Trophoblast cell (in vitro differentiated cells and primary cell): Measurements from ENCODE around the gene CHMP1B.

Experiments used
- DNase-seq, 2 donors: peaks; one replicate each; pipeline ENCODE4 v3.0.0-alpha.2; 2016
- H2AFZ ChIP-seq: 2 replicates; pipeline ENCODE4 v1.6.1; 2013; ENCODE audit warnings: low read length, moderate library complexity, mild to moderate bottlenecking; ENCODE audit not compliant: insufficient read depth, poor library complexity
- H2AK5ac ChIP-seq: 2 replicates; pipeline ENCODE4 v1.6.1; 2013; ENCODE audit warnings: mild to moderate bottlenecking, low read length
- H2BK120ac ChIP-seq: 2 replicates; pipeline ENCODE4 v1.6.1; 2013; ENCODE audit warnings: low read length, mild to moderate bottlenecking, moderate library complexity; ENCODE audit not compliant: insufficient read depth, poor library complexity
- H2BK12ac ChIP-seq: 2 replicates; pipeline ENCODE4 v1.6.1; 2013; ENCODE audit warnings: mild to moderate bottlenecking, low read length, moderate library complexity
- H2BK5ac ChIP-seq: 2 replicates; pipeline ENCODE4 v1.6.1; 2013; ENCODE audit warnings: low read length, low read depth, moderate library complexity, mild to moderate bottlenecking; ENCODE audit not compliant: poor library complexity
- H3K14ac ChIP-seq: 2 replicates; pipeline ENCODE4 v1.6.1; 2013; ENCODE audit warnings: mild to moderate bottlenecking, low read length
- H3K18ac ChIP-seq: 2 replicates; pipeline ENCODE4 v1.6.1; 2013; ENCODE audit warnings: mild to moderate bottlenecking, low read length
- H3K23ac ChIP-seq: 2 replicates; pipeline ENCODE4 v1.6.1; 2013; ENCODE audit warnings: low read length
- H3K27ac ChIP-seq: 2 replicates; pipeline ENCODE4 v1.5.1; 2013; ENCODE audit warnings: low read depth, mild to moderate bottlenecking, inconsistent platforms, low read length, moderate library complexity
- H3K27me3 ChIP-seq: 2 replicates; pipeline ENCODE4 v1.6.1; 2013; ENCODE audit warnings: inconsistent platforms, mild to moderate bottlenecking, low read length, moderate library complexity; ENCODE audit not compliant: insufficient read depth
- H3K36me3 ChIP-seq, 2 experiments: 1 replicate in 1 of 2; 2 replicates in 1 of 2; pipeline ENCODE4 v1.6.1; 2013; ENCODE audit warnings: low read length in 2 of 2, mild to moderate bottlenecking in 2 of 2, moderate library complexity in 1 of 2; ENCODE audit not compliant: insufficient read depth in 2 of 2, control insufficient read depth in 1 of 2
- H3K4ac ChIP-seq: 2 replicates; pipeline ENCODE4 v1.6.1; 2013; ENCODE audit warnings: low read depth, mild to moderate bottlenecking, low read length, moderate library complexity
- H3K4me1 ChIP-seq, 2 experiments: 1 replicate in 1 of 2; 2 replicates in 1 of 2; pipeline ENCODE4 v1.6.1; 2013; ENCODE audit warnings: low read length in 2 of 2, mild to moderate bottlenecking in 2 of 2, moderate library complexity in 1 of 2; ENCODE audit not compliant: insufficient read depth in 2 of 2, control insufficient read depth in 1 of 2
- H3K4me2 ChIP-seq: 2 replicates; pipeline ENCODE4 v1.6.1; 2013; ENCODE audit warnings: inconsistent platforms, mild to moderate bottlenecking, low read length, moderate library complexity
- H3K4me3 ChIP-seq: 2 replicates; pipeline ENCODE4 v1.5.1; 2013; ENCODE audit warnings: mild to moderate bottlenecking, low read depth, low read length, inconsistent platforms
- H3K79me1 ChIP-seq: one replicate; pipeline ENCODE4 v1.6.1; 2013; ENCODE audit warnings: low read length
- H3K79me2 ChIP-seq: 2 replicates; pipeline ENCODE4 v1.6.1; 2013; ENCODE audit warnings: low read length, mild to moderate bottlenecking; ENCODE audit not compliant: control insufficient read depth, insufficient read depth, poor library complexity
- H3K9ac ChIP-seq: 2 replicates; pipeline ENCODE4 v1.6.1; 2013; ENCODE audit warnings: mild to moderate bottlenecking, low read length
- H3K9me3 ChIP-seq: 2 replicates; pipeline ENCODE4 v1.6.1; 2013; ENCODE audit warnings: low read depth, mild to moderate bottlenecking, control low read depth, inconsistent platforms, low read length; ENCODE audit not compliant: insufficient read depth
- H4K12ac ChIP-seq: 2 replicates; pipeline ENCODE4 v1.6.1; 2013; ENCODE audit warnings: low read depth, mild to moderate bottlenecking, low read length, moderate library complexity
- H4K8ac ChIP-seq: 2 replicates; pipeline ENCODE4 v1.6.1; 2013; ENCODE audit warnings: low read depth, mild to moderate bottlenecking, low read length, moderate library complexity
- H4K91ac ChIP-seq: one replicate; pipeline ENCODE4 v1.6.1; 2013; ENCODE audit warnings: low read depth, mild to moderate bottlenecking, low read length, moderate library complexity
- WGBS: extraction: QIAGEN DNeasy Blood & Tissue Kit; methylation state at CpG from one replicate; pipeline ENCODE4 v1.1.7; 2013; ENCODE audit warnings: missing lambda C conversion rate; ENCODE audit not compliant: insufficient read length, insufficient coverage; ENCODE audit errors: extremely low coverage; 5-methylcytosine and 5-hydroxymethylcytosine counted together

CHMP1B gene

DNA sequence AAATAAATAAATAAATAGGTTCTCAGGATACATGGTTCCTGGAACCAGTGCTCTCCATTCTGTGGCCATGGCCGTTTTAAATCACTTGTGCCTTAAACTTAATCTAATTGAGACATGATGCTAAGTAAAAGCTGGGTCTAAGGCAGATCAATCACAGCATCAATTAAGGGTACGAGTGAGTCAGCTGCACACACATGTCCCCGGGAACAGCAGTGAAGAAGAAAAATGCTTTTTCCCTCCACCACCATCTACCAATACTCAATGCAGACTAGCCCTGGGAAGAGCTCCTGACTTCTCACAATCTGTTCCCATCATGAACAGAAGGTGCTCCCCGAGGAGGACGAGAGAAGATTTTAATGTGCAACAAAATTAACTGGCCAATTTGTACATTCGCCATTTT is 6.8 kb upstream of the CHMP1B start:
- H2BK5ac ChIP-seq: no peak overlapping the region
- WGBS: no CpG with 5 or more reads among the region's 6 CpGs

DNA sequence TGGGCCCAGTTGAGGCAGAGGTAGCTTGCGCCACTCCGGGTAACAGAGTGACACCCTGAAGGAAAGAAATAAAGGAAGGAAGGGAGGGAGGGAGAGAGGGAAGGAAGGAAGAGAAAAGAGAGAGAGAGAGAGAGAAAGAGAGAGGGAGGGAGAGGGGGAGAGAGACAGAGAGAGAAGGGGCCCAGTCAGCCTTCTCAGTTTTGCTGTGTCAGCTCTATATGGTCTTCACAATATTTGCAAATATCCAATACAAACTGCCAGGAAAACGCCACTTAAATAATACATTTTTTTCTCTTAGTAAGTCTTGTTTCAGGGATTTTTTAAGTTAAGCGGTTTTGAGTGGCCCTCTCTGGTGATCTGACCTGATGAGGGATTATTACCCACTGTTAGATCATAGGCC is 5.6 kb upstream of the CHMP1B start:
- Histone ChIP-seq H3K4ac (no peak overlapping the region), H2BK120ac (no peak overlapping the region), H3K27ac (no peak overlapping the region), H3K9me3 (no peaks in the 10 kb centered on the region), H3K79me2 (no peaks in the 10 kb centered on the region), H4K8ac (no peak overlapping the region), H2BK5ac (no peak overlapping the region), H4K91ac (no peak overlapping the region), H3K4me2 (no peak overlapping the region), H3K23ac (no peak overlapping the region), H2AFZ (no peak overlapping the region), H3K27me3 (no peaks in the 10 kb centered on the region), H4K12ac (no peak overlapping the region), H3K36me3 (no peaks in the 10 kb centered on the region), H3K18ac (no peak overlapping the region), H3K14ac (no peak overlapping the region), H3K79me1 (no peaks in the 10 kb centered on the region), H2AK5ac (no peak overlapping the region), H2BK12ac (no peak overlapping the region), H3K4me1 (peaks cover 0 to 2% of the 10 kb centered on the region in 2 experiments), H3K9ac (no peak overlapping the region), H3K4me3 (no peak overlapping the region)
- no CpG with 5 or more reads among the region's 4 CpGs for WGBS
- DNase-seq: no peak

More for the DNA sequence above, 6.8 kb upstream of the CHMP1B start:
- no peak overlapping the region for H3K18ac ChIP-seq
- H4K8ac ChIP-seq: no peak overlapping the region
- H2BK12ac ChIP-seq: no peak overlapping the region
- no peak overlapping the region for H2AK5ac ChIP-seq
- no peak overlapping the region for H3K27ac ChIP-seq
- no peak overlapping the region for H3K23ac ChIP-seq
- no peak overlapping the region for H2BK120ac ChIP-seq
- no peak overlapping the region for H3K4ac ChIP-seq
- H3K4me2 ChIP-seq: no peak overlapping the region
- H3K9ac ChIP-seq: no peak overlapping the region
- H3K36me3 ChIP-seq: no peaks in the 10 kb centered on the region
- H3K27me3 ChIP-seq: no peaks in the 10 kb centered on the region
- H2AFZ ChIP-seq: no peak overlapping the region
- no peaks in the 10 kb centered on the region for H3K9me3 ChIP-seq
- no peak overlapping the region for H4K91ac ChIP-seq
- H3K14ac ChIP-seq: no peak overlapping the region
- H3K79me1 ChIP-seq: no peaks in the 10 kb centered on the region
- H3K79me2 ChIP-seq: no peaks in the 10 kb centered on the region
- H4K12ac ChIP-seq: no peak overlapping the region
- peaks cover 0 to 3% of the 10 kb centered on the region in 2 experiments for H3K4me1 ChIP-seq
- no peak for DNase-seq
- no peak overlapping the region for H3K4me3 ChIP-seq

DNA sequence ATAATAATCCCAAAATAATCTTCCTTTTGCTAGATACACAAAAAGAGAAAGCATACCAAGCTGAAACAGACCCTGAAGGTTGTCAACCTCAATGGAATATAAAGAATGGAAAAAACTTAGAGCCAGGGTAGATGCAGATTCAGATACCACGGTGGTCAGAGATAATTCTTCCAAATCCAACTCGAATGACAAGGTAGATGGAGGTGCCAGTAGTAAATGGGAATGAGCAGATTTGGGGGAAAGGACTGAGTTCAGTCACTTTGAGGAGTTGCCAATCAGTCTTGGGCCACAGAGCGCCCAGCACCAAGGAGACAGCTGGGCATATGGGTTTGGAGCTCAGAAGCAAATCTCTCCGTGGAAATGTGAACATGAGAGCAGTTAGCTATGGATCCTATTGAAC is 3.4 kb upstream of the CHMP1B start:
- peak overlapping the region; percentile 73 for H2AK5ac ChIP-seq
- no peak overlapping the region for H3K14ac ChIP-seq

DNA sequence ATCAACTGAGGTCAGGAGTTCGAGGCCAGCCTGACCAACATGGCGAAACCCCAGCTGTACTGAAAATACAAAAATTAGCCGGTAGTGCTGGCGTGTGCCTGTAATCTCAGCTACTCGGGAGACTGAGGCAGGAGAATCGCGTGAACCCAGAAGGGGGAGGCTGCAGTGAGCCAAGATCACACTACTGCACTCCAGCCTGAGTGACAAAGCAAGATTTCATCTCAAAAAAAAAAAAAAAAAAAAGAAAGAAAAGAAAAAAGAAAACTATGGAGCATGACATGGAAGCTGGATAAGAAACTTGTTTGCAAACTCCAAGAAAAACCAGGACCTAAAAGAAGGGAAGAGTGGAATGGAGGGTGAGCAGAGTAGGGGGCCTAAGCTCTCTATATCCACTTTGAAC is 1.9 kb upstream of the CHMP1B start:
- H3K27me3 ChIP-seq: no peaks in the 10 kb centered on the region
- no peak overlapping the region for H3K4me2 ChIP-seq
- H3K4ac ChIP-seq: no peak overlapping the region
- H2BK120ac ChIP-seq: no peak overlapping the region
- no peaks in the 10 kb centered on the region for H3K36me3 ChIP-seq
- no peak overlapping the region for H3K9ac ChIP-seq
- no peak for DNase-seq
- H3K4me1 ChIP-seq: peaks cover 0 to 2% of the 10 kb centered on the region in 2 experiments
- H3K18ac ChIP-seq: no peak overlapping the region
- H3K14ac ChIP-seq: no peak overlapping the region
- H3K79me1 ChIP-seq: peaks cover 6% of the 10 kb centered on the region
- no peak overlapping the region for H2BK5ac ChIP-seq
- no peak overlapping the region for H2AK5ac ChIP-seq
- no peak overlapping the region for H4K8ac ChIP-seq
- H3K9me3 ChIP-seq: no peaks in the 10 kb centered on the region
- H3K27ac ChIP-seq: no peak overlapping the region
- no CpG with 5 or more reads among the region's 7 CpGs for WGBS
- no peak overlapping the region for H2AFZ ChIP-seq
- no peak overlapping the region for H4K91ac ChIP-seq
- H2BK12ac ChIP-seq: no peak overlapping the region
- H3K4me3 ChIP-seq: no peak overlapping the region
- H3K79me2 ChIP-seq: peaks cover 8% of the 10 kb centered on the region
- H4K12ac ChIP-seq: no peak overlapping the region
- H3K23ac ChIP-seq: no peak overlapping the region

More for the DNA sequence above, 3.4 kb upstream of the CHMP1B start:
- WGBS: no CpG with 5 or more reads among the region's 4 CpGs
- H3K27ac ChIP-seq: no peak overlapping the region
- H4K8ac ChIP-seq: no peak overlapping the region
- peaks cover 6% of the 10 kb centered on the region for H3K79me1 ChIP-seq
- H4K12ac ChIP-seq: no peak overlapping the region
- H2BK5ac ChIP-seq: no peak overlapping the region
- H3K23ac ChIP-seq: no peak overlapping the region
- H3K4me3 ChIP-seq: no peak overlapping the region
- no peak overlapping the region for H2AFZ ChIP-seq
- H2BK120ac ChIP-seq: no peak overlapping the region
- H3K4ac ChIP-seq: no peak overlapping the region
- no peaks in the 10 kb centered on the region for H3K9me3 ChIP-seq
- H2BK12ac ChIP-seq: peak overlapping the region; percentile 20
- H3K27me3 ChIP-seq: no peaks in the 10 kb centered on the region
- no peak overlapping the region for H3K18ac ChIP-seq
- H3K79me2 ChIP-seq: peaks cover 8% of the 10 kb centered on the region
- H3K9ac ChIP-seq: no peak overlapping the region
- H3K4me1 ChIP-seq: peaks cover 0 to 2% of the 10 kb centered on the region in 2 experiments
- peak; percentile 75 to 92 for DNase-seq
- H3K36me3 ChIP-seq: no peaks in the 10 kb centered on the region
- H3K4me2 ChIP-seq: no peak overlapping the region
- H4K91ac ChIP-seq: no peak overlapping the region
